IPS-20b (cell line): ENCODE measurements around the gene ADAP1.

Experiments
- H3K27ac ChIP-seq: one replicate; pipeline ENCODE4 v1.5.1; 2013; ENCODE audit warnings: low read length
- H3K27me3 ChIP-seq: 2 replicates; pipeline ENCODE4 v1.6.1; 2013; ENCODE audit warnings: mild to moderate bottlenecking, low read length, inconsistent platforms; ENCODE audit not compliant: insufficient read depth
- H3K36me3 ChIP-seq: 2 replicates; pipeline ENCODE4 v1.6.1; 2013; ENCODE audit warnings: low read depth, mild to moderate bottlenecking, inconsistent platforms, low read length, moderate library complexity; ENCODE audit not compliant: insufficient read depth
- H3K4me1 ChIP-seq: 2 replicates; pipeline ENCODE4 v1.6.1; 2013; ENCODE audit warnings: mild to moderate bottlenecking, control low read depth, inconsistent platforms, low read length, moderate library complexity; ENCODE audit not compliant: insufficient read depth
- H3K4me3 ChIP-seq: 2 replicates; pipeline ENCODE4 v1.5.1; 2013; ENCODE audit warnings: mild to moderate bottlenecking, low read length, inconsistent platforms
- H3K9ac ChIP-seq: 2 replicates; pipeline ENCODE4 v1.6.1; 2013; ENCODE audit warnings: low read depth, mild to moderate bottlenecking, inconsistent platforms, low read length, moderate library complexity
- H3K9me3 ChIP-seq: 2 replicates; pipeline ENCODE4 v1.6.1; 2013; ENCODE audit warnings: mild to moderate bottlenecking, low read depth, low read length, inconsistent platforms; ENCODE audit not compliant: insufficient read depth

The ADAP1 gene

GRCh38 chr7:855686-856369 is 98.7 kb downstream of the ADAP1 start:
- Histone ChIP-seq H3K4me1 (no peaks in the 10 kb centered on the region), H3K4me3 (no peak overlapping the region), H3K27me3 (no peaks in the 10 kb centered on the region), H3K9ac (no peak overlapping the region), H3K36me3 (peaks cover 95% of the 10 kb centered on the region), H3K9me3 (no peaks in the 10 kb centered on the region), H3K27ac (no peak overlapping the region)

- Histone ChIP-seq H3K36me3 (peaks cover 94% of the 10 kb centered on the region), H3K27me3 (no peaks in the 10 kb centered on the region), H3K9ac (no peak overlapping the region), H3K4me1 (no peaks in the 10 kb centered on the region), H3K9me3 (no peaks in the 10 kb centered on the region), H3K27ac (no peak overlapping the region), H3K4me3 (no peak overlapping the region)
Measured at GRCh38 chr7:854118-854775, 100.2 kb downstream of the ADAP1 start.

- peaks cover 94% of the 10 kb centered on the region for H3K36me3 ChIP-seq
- H3K9me3 ChIP-seq, result no peaks in the 10 kb centered on the region
- no peak overlapping the region for H3K9ac ChIP-seq
- H3K4me3 ChIP-seq, result no peak overlapping the region
- no peaks in the 10 kb centered on the region for H3K4me1 ChIP-seq
- H3K27me3 ChIP-seq, result no peaks in the 10 kb centered on the region
- no peak overlapping the region for H3K27ac ChIP-seq
Measured at GRCh38 chr7:853366-854117, 100.9 kb downstream of the ADAP1 start.

DNA sequence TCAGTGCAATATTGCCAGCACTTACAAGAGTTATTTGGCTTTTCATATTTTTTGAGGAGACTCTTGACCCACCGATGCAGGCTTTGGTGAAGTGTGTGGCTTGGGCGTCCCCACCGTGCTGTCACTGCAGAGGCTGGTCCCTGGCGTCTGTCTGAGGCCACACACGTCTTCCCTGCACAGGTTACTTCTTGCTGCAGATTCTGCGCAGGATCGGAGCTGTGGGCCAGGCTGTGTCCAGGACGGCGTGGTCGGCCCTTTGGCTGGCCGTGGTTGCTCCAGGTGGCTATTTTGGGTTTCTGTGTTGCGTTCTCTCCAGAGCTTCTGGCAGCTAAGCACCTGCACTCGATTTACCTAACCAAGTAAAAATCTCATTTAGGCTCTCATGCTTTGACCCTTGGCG is 103.3 kb downstream of the ADAP1 start:
- H3K36me3 ChIP-seq, result peaks cover 79% of the 10 kb centered on the region
- H3K27me3 ChIP-seq, result no peaks in the 10 kb centered on the region
- no peak overlapping the region for H3K4me3 ChIP-seq
- H3K27ac ChIP-seq, result no peak overlapping the region
- no peaks in the 10 kb centered on the region for H3K4me1 ChIP-seq
- H3K9me3 ChIP-seq, result no peaks in the 10 kb centered on the region
- H3K9ac ChIP-seq, result no peak overlapping the region

GRCh38 chr7:849781-850180 is 104.7 kb downstream of the ADAP1 start:
- peaks cover 75% of the 10 kb centered on the region for H3K36me3 ChIP-seq
- H3K27me3 ChIP-seq, result no peaks in the 10 kb centered on the region
- H3K9me3 ChIP-seq, result no peaks in the 10 kb centered on the region
- no peak overlapping the region for H3K9ac ChIP-seq
- no peak overlapping the region for H3K4me3 ChIP-seq
- H3K4me1 ChIP-seq, result no peaks in the 10 kb centered on the region
- no peak overlapping the region for H3K27ac ChIP-seq

DNA sequence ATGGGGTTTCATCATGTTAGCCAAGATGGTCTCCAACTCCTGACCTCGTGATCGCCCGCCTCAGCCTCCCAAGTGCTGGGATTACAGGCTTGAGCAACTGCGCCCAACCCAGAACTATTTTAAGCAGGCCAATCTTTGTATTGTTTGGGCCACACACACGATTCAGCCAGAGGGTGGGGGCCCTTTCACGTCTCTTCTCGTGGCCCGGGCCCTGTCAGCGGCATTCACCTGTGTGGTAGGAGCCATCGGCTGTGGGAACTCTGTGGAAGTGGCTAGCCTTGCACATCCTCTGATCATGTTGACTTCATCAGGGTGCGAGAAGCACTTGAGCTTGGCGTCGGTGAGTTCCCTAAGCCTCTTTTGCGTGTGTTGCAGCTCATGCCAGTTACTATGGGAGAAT is 105.3 kb downstream of the ADAP1 start:
- Histone ChIP-seq H3K9me3 (no peaks in the 10 kb centered on the region), H3K4me3 (no peak overlapping the region), H3K27me3 (no peaks in the 10 kb centered on the region), H3K4me1 (no peaks in the 10 kb centered on the region), H3K9ac (no peak overlapping the region), H3K27ac (no peak overlapping the region), H3K36me3 (peaks cover 75% of the 10 kb centered on the region)
